Thymus (tissue), 11 donors: ENCODE data around the gene GJA3. TPM values are rescaled to one million over a fixed set of nuclear protein-coding genes. Genes with fewer than 3 reads are reported as not detected.

Experiments used
- DNase-seq, 9 donors: peaks; one replicate each; pipeline ENCODE4 v3.0.0-alpha.2; 2013; ENCODE audit warnings: low spot score in 9 of 9, low read depth in 6 of 9, missing footprints in 1 of 9
- H3K27ac ChIP-seq, 2 donors: one replicate each; pipeline ENCODE4 v1.5.1; 2013; ENCODE audit warnings: control low read depth in 1 of 2, low read depth in 1 of 2, low read length in 1 of 2, mild to moderate bottlenecking in 1 of 2, moderate library complexity in 1 of 2
- H3K27me3 ChIP-seq, 2 donors: one replicate each; pipeline ENCODE4 v1.5.1; 2013; ENCODE audit warnings: low read length in 1 of 2; ENCODE audit not compliant: control insufficient read depth in 2 of 2, insufficient read depth in 1 of 2
- H3K36me3 ChIP-seq, 2 donors: one replicate each; pipeline ENCODE4 v1.5.1; 2013; ENCODE audit warnings: low read length in 1 of 2, mild to moderate bottlenecking in 1 of 2, moderate library complexity in 1 of 2; ENCODE audit not compliant: control insufficient read depth in 2 of 2, insufficient read depth in 2 of 2
- H3K4me1 ChIP-seq, 2 donors: one replicate each; pipeline ENCODE4 v1.5.1; 2013; ENCODE audit warnings: low read length in 2 of 2; ENCODE audit not compliant: control insufficient read depth in 2 of 2, insufficient read depth in 2 of 2
- H3K4me3 ChIP-seq, 2 donors: one replicate each; pipeline ENCODE4 v1.5.1; 2013; ENCODE audit warnings: low read length in 2 of 2, control low read depth in 1 of 2, mild to moderate bottlenecking in 1 of 2
- H3K9me3 ChIP-seq, 2 donors: one replicate each; pipeline ENCODE4 v1.5.1; 2013; ENCODE audit warnings: low read length in 1 of 2, mild to moderate bottlenecking in 1 of 2; ENCODE audit not compliant: control insufficient read depth in 2 of 2, insufficient read depth in 1 of 2
- WGBS: extraction: QIAGEN DNeasy Blood & Tissue Kit; methylation state at CpG from one replicate; pipeline ENCODE4 v1.1.7; 2013; 5-methylcytosine and 5-hydroxymethylcytosine counted together
- polyA plus RNA-seq: library from polyadenylated mRNA; stranded (reverse); fragments of 200-250 nt; gene quantifications from one replicate; pipeline ENCODE4 v1.2.3, GENCODE V29; 2013
- total RNA-seq: library from RNA; stranded (reverse); fragments of 120-200 nt; gene quantifications from one replicate; pipeline ENCODE4 v1.2.4, GENCODE V29; 2013
- donor health status: healthy.

GJA3 gene
- total and polyA plus RNA-seq, 2 donors, result under 0.01 to 0.14 TPM

DNA sequence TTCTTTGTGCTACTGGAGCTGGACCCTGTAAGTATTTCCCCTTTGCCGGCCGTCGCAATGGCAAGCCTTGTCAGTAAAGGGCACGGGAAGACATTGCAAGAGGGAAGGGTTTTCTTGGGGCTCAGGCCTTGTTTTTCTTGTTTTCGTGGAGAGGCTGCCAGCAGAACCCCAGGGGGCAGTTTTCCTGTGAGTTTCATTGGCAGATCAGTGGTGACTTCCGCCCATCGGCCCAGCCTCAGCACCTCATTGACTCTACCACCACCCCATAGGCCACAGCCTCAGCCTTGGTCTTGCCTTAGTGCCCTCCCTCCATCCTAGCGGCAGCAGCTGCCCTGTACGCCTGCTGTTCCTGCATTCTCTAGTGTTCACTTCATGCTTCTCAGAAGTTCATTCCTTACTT is 61.5 kb downstream of the GJA3 start:
- no peak for DNase-seq
- no peaks in the 10 kb centered on the region for H3K9me3 ChIP-seq
- 79% methylated on average over 9 of the region's 9 CpGs for WGBS
- H3K36me3 ChIP-seq, result no peaks in the 10 kb centered on the region
- no peak overlapping the region for H3K4me3 ChIP-seq
- peaks cover 2 to 26% of the 10 kb centered on the region in 2 donors for H3K27me3 ChIP-seq
- no peaks in the 10 kb centered on the region for H3K4me1 ChIP-seq
- H3K27ac ChIP-seq, result no peak overlapping the region

DNA sequence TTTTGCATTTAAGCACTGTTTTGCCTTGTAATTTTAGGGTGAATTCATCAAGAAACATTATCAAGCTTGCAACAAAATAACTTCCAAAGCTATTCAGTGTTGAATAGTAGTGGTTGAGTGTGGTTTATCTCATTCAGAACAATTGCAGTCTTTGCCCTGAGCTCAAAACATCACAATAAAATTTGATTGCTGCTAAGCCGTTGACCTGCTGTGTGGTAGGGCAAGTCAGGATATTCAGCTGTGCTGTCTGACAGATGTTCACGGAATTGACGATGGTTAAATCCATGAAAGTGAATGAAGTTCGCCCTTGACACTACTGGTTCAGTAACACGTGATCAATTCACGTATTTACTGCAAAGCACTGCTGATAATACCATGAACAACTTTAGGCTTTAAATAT is 66.9 kb downstream of the GJA3 start:
- 90% methylated on average over 6 of the region's 6 CpGs for WGBS
- Histone ChIP-seq H3K4me3 (no peak overlapping the region), H3K4me1 (no peaks in the 10 kb centered on the region), H3K27me3 (peaks cover 0 to 5% of the 10 kb centered on the region in 2 donors), H3K27ac (no peak overlapping the region), H3K9me3 (no peaks in the 10 kb centered on the region), H3K36me3 (no peaks in the 10 kb centered on the region)
- no peak for DNase-seq

DNA sequence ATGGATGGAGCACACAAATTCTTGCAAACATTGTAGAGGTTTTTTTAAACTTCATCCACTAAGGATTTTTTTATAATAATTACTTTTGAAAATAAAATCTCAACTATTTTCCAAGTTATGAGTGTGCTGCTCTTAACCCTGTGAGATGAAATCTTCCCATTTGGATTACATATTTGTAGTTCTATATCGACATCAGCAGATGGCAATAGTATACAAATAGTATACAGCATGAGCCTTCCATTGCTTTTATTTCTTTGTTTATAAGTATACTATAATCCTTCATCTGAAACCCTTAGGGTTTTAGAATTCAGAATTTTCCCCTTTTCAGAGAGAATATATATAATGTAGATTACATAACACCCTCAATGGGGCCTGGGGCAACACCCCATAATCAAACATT is 70.5 kb downstream of the GJA3 start:
- H3K4me1 ChIP-seq, result no peaks in the 10 kb centered on the region
- no peak overlapping the region for H3K27ac ChIP-seq
- H3K36me3 ChIP-seq, result peaks cover 0 to 10% of the 10 kb centered on the region in 2 donors
- 89% methylated on average over 1 of the region's 1 CpG for WGBS
- no peak overlapping the region for H3K4me3 ChIP-seq
- no peak for DNase-seq
- H3K9me3 ChIP-seq, result no peaks in the 10 kb centered on the region
- no peaks in the 10 kb centered on the region for H3K27me3 ChIP-seq

Other genes starting within 250 kb of the GJA3 start
- gene ZMYM2, start 202.3 kb downstream of the GJA3 start, total RNA-seq, result 91.6 TPM
- 63.9 TPM for gene ZMYM2, start 202.3 kb downstream of the GJA3 start, polyA plus RNA-seq
- 9.3 TPM for gene GJB2, start 31.9 kb upstream of the GJA3 start, total RNA-seq
- gene GJB2, start 31.9 kb upstream of the GJA3 start, polyA plus RNA-seq, result 38.1 TPM
- gene GJB6, start 71.3 kb upstream of the GJA3 start, total RNA-seq, result 24.1 TPM
- gene GJB6, start 71.3 kb upstream of the GJA3 start, polyA plus RNA-seq, result 22.9 TPM